OCI-M1 (cell line): ENCODE measurements around the gene PRSS8.
"Not testable (repeated sequence)": the region's sequence is repeated elsewhere in the genome, so short reads cannot be mapped to it uniquely, and the experiment has no call there.

ENCODE experiments used
- DNase-seq: peaks from one replicate; lab custom pipeline; 2025; lab: John Stamatoyannopoulos, UW

PRSS8 gene

GRCh38 chr16:31135535-31136286 lies at the start of gene PRSS8:
Gene PRSS8, minus strand, starts transcription at chr16:31135727. Its CDS starts 229 bp downstream, at chr16:31135498.
- DNase-seq: peak; percentile 29

DNA sequence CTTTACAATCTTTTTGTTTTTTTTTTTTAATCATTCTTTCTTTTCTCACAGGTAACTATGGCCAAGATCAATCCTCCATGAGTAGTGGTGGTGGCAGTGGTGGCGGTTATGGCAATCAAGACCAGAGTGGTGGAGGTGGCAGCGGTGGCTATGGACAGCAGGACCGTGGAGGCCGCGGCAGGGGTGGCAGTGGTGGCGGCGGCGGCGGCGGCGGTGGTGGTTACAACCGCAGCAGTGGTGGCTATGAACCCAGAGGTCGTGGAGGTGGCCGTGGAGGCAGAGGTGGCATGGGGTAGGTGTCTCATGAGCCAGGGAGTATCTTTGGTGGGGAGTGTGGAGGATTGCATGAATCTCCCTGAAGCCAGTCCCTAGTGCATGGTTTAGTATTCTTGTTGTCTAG lies 49.4 kb upstream of the PRSS8 start:
- no peak for DNase-seq

- DNase-seq: no peak
Observed at GRCh38 chr16:31183432-31184428, 48.2 kb upstream of the PRSS8 start.

DNA sequence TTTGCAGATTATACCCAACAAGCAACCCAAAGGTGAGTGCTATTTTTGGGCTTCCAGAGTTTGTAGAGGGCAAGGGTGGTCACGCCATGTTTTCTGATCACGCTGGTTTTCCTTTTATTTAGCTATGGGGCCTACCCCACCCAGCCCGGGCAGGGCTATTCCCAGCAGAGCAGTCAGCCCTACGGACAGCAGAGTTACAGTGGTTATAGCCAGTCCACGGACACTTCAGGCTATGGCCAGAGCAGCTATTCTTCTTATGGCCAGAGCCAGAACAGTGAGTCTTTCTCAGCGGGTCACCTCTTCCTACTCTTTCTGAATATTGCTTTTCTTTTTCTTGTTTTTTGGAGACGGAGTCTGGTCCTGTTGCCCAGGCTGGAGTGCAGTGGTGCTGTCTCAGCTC lies 46.9 kb upstream of the PRSS8 start:
- DNase-seq: no peak

- DNase-seq: peak; percentile 78
Observed at GRCh38 chr16:31181102-31181830, 45.7 kb upstream of the PRSS8 start.

- DNase-seq: peak; percentile 97
Observed at GRCh38 chr16:31179747-31180459, 44.4 kb upstream of the PRSS8 start, which contains the start of gene FUS. Gene FUS, plus strand, starts transcription at chr16:31180139. Its CDS starts 76 bp downstream, at chr16:31180215.

GRCh38 chr16:31179219-31179746 lies 43.8 kb upstream of the PRSS8 start:
- peak; percentile 56 for DNase-seq

GRCh38 chr16:31177136-31177535 lies 41.6 kb upstream of the PRSS8 start:
- peak; percentile 40 for DNase-seq

DNA sequence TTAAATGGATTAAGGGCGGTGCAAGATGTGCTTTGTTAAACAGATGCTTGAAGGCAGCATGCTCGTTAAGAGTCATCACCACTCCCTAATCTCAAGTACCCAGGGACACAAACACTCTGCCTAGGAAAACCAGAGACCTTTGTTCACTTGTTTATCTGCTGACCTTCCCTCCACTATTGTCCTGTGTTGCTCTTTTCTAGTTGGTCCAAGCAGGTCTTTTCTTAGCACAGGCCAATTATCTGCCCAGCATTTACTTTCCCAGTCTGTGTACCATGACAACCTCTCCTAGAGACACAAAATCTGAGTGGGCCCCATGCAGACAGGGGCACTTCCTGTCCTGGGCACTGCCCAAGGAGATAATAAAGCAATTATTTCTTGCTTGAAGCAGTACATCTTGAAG lies 34.5 kb upstream of the PRSS8 start:
- DNase-seq: not testable (repeated sequence)

- no peak for DNase-seq
Observed at GRCh38 chr16:31168848-31169247, 33.3 kb upstream of the PRSS8 start.

DNA sequence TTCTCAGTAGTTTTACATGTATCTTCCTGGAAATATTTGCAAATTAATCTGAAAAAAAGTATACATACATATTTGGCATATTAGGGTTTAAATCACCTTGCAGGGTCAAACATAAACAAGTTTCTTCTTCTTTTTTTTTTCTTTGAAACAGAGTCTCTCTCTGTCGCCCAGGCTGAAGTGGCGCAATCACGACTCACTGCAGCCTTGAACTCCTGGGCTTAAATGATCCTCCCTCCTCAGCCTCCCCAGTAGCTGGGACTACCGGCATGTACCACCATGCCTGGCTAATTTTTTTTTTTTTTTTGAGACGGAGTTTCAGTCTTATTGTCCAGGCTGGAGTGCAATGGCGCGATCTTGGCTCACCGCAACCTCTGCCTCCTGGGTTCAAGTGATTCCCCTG lies 31.8 kb upstream of the PRSS8 start:
- no peak for DNase-seq

DNA sequence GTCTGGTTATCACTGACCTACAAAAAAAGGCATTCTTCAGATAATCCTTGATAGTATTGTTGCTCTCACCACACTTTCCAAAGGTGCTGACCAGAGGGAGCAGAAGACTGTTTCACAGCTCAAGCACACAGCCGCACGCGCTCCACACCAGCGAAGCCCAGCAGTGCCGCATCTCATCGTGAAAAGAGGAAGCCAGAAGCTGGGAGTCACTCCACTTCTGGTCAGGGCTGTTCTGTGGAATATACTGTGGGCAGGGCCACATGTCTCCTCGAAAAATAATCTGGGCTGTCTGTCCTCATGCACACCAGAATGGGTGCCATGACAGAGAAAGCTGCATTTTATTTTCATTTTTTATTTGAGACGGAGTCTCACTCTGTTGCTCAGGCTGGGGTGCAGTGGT lies 21.6 kb upstream of the PRSS8 start:
- DNase-seq: peak; percentile 87

- not testable (repeated sequence) for DNase-seq
Observed at GRCh38 chr16:31150976-31151375, 15.4 kb upstream of the PRSS8 start.

- DNase-seq: no peak
Observed at GRCh38 chr16:31149894-31150890, 14.7 kb upstream of the PRSS8 start, which contains the start of gene PRSS36. Gene PRSS36, minus strand, starts transcription at chr16:31150066. Its CDS starts 31 bp downstream, at chr16:31150035.

GRCh38 chr16:31149332-31149731 lies 13.8 kb upstream of the PRSS8 start:
- no peak for DNase-seq

- DNase-seq: no peak
Observed at GRCh38 chr16:31148896-31149295, 13.4 kb upstream of the PRSS8 start.

DNA sequence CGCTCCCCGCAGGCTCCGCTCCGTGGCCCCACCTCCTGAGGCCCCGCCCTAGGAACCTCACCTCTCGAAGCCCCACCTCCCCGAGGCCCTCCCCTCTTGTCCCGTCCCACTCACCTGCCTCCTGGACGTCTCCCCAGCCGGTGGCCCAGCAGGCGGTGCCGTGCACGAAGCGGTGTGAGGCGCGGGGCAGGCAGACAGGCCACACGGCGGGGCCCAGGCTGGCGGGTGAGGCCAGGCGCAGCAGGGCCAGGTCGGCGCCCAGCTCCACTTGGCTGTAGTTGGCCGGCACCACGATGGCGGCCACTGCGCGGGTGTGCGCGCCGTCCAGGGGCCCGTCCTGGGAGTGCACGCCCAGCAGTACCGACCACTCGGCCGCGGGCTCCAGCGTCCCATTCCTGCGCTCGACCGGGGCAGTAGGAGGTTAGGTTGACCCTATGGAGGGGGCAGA lies 12.8 kb upstream of the PRSS8 start:
- DNase-seq: no peak

GRCh38 chr16:31147574-31147973 lies 12.0 kb upstream of the PRSS8 start:
- DNase-seq: no peak

DNA sequence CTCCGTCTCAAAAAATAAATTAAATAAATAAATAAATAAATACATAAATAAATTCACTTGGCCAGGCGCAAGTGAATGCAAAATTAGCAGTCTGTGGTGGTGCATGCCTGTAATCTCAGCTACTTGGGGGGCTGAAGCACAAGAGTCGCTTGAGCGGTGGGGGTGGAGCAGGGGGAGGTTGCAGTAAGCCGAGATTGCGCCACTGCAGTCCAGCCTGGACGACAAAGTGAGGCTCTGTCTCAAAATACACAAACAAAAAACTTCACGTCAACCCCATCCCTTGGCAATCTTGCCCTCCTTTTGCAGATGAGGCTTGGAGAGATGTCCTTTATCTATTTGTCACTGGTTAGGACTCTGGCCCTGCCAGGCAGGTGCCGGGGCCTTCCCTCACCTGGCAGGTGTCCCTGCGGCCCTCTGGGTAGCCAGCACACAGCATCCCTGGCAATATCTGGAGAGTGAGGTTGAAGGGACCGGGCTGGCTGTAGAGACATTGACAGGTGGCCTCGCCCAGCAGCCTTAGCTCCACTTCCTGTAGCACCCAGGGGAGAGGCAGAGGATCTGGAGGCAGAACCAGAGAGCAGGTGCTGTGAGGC lies 10.0 kb upstream of the PRSS8 start:
- no peak for DNase-seq
